Measurements from ENCODE around the gene RSPO4. TPM values are rescaled to one million over a fixed set of nuclear protein-coding genes. Genes with fewer than 3 reads are reported as not detected.
"Not testable (repeated sequence)": the region's sequence is repeated elsewhere in the genome, so short reads cannot be mapped to it uniquely, and the experiment has no call there.

The RSPO4 gene
- total RNA-seq, 1 donor from 2014 or later, result 5.7 TPM

DNA sequence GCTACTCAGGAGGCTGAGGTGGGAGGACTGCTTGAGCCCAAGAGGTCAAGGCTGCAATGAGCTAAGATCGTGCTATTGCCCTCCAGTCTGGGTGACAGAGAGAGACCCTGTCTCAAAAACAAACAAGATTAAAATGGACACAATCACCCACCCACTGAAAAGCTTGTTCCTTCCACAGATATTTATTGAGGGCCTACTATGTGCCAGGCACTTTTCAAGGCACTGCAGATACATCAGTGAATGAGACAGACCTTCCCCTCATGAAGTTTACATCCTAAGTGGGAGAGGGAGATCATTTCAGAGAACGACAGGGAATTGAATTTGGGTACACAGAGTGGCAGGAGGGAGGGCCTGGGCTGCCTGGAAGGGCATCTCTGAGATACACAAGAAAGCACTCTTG, 14.4 kb downstream of the RSPO4 start:
- H3K4me3 ChIP-seq, result no peak overlapping the region
- TF ChIP-seq, protein P1, sequence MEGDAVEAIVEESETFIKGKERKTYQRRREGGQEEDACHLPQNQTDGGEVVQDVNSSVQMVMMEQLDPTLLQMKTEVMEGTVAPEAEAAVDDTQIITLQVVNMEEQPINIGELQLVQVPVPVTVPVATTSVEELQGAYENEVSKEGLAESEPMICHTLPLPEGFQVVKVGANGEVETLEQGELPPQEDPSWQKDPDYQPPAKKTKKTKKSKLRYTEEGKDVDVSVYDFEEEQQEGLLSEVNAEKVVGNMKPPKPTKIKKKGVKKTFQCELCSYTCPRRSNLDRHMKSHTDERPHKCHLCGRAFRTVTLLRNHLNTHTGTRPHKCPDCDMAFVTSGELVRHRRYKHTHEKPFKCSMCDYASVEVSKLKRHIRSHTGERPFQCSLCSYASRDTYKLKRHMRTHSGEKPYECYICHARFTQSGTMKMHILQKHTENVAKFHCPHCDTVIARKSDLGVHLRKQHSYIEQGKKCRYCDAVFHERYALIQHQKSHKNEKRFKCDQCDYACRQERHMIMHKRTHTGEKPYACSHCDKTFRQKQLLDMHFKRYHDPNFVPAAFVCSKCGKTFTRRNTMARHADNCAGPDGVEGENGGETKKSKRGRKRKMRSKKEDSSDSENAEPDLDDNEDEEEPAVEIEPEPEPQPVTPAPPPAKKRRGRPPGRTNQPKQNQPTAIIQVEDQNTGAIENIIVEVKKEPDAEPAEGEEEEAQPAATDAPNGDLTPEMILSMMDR (IDR thresholded peaks at IDR 0.05), result no peak
- intact Hi-C loops (cut with DNase I), result no loop called here
- ATAC-seq, result no peak
- H3K4me1 ChIP-seq, result no peaks in the 10 kb centered on the region
- DNase-seq, result no peak
- H3K9me3 ChIP-seq, result no peaks in the 10 kb centered on the region
- peaks cover 5% of the 10 kb centered on the region for H3K27me3 ChIP-seq (ENCODE audit: low read depth)
- no peaks in the 10 kb centered on the region for H3K36me3 ChIP-seq
- H3K27ac ChIP-seq, result no peak overlapping the region

DNA sequence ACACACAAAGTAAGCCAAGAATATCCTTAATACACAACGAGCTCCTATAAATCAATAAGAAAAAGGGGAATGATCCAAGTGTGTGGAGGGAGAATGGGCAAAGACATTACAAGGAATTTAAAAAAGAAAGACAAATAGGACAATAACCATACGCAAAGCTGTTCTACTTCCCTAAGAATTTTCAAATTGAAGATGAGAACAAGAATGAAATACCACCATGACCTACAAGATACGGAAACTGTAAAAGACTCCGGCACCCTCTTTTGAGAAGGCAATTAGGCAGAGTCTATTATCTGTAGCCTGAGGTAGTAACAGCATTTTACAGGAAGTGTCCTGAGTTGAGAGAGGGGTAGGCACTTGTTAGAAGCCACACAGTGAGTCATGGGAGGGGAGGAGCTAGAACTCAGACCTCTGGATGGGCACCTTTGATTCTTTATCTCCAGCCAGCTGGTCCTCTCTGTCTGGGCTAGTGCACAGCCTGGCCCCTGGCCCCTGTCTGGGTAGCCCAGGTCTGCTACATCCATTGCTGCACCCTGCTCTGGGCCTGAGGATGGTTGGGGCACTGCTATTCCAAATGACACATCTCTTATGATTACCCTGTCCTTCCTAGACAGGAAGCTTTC, 15.3 kb downstream of the RSPO4 start:
- Histone ChIP-seq H3K27me3 (ENCODE audit: low read depth) (peaks cover 2% of the 10 kb centered on the region), H3K4me3 (no peak overlapping the region), H3K36me3 (no peaks in the 10 kb centered on the region), H3K9me3 (no peaks in the 10 kb centered on the region), H3K4me1 (no peaks in the 10 kb centered on the region), H3K27ac (no peak overlapping the region)
- ATAC-seq (no peak), DNase-seq (no peak)
- TF ChIP-seq, protein P1 (IDR thresholded peaks at IDR 0.05), result no peak
- intact Hi-C loops (cut with DNase I), result no loop called here

DNA sequence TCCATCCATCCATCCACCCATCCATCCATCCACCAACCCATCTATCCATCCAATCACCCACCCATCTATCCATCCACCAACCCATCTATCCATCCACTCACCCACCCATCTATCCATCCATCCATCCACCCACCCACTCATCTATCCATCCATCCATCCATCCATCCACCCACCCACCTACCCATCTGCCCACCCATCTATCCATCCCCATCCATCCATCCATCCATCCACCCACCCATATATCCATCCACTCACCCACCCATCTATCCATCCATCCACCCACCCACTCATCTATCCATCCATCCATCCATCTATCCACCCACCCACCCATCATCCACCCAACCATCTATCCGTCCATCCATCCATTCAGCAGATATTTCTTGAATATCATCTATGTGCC, 17.1 kb downstream of the RSPO4 start:
- H3K4me1 ChIP-seq; H3K36me3 ChIP-seq; H3K4me3 ChIP-seq; H3K27me3 ChIP-seq (ENCODE audit: low read depth); H3K9me3 ChIP-seq; ATAC-seq; intact Hi-C loops (cut with DNase I); H3K27ac ChIP-seq; DNase-seq: not testable (repeated sequence)

DNA sequence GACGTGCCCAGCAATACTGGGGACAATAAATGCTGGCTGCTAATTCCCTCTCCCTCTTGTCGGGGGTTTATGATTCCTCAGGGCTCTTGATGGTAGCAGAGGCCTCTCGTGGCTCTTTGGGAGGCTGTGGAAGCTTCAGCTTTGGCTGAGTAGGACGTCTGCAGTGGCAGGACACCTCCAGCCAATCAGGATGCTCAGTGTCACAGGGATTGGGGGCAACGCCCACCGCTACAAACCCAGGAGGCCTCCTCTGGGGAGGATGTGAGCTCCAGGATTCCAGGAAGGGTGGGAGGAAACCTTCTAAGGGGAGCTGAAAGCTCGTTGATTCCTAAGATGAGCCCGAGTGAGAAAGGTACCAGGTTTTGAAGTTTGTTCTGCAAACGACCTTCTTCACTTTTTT, 19.4 kb downstream of the RSPO4 start:
- H3K4me1 ChIP-seq, result no peaks in the 10 kb centered on the region
- H3K27ac ChIP-seq, result no peak overlapping the region
- TF ChIP-seq, protein P1 (IDR thresholded peaks at IDR 0.05), result no peak
- ATAC-seq, result no peak
- no peaks in the 10 kb centered on the region for H3K36me3 ChIP-seq
- peaks cover 3% of the 10 kb centered on the region for H3K27me3 ChIP-seq (ENCODE audit: low read depth)
- no peak overlapping the region for H3K4me3 ChIP-seq
- intact Hi-C loops (cut with DNase I), result no loop called here
- no peaks in the 10 kb centered on the region for H3K9me3 ChIP-seq
- no peak for DNase-seq

DNA sequence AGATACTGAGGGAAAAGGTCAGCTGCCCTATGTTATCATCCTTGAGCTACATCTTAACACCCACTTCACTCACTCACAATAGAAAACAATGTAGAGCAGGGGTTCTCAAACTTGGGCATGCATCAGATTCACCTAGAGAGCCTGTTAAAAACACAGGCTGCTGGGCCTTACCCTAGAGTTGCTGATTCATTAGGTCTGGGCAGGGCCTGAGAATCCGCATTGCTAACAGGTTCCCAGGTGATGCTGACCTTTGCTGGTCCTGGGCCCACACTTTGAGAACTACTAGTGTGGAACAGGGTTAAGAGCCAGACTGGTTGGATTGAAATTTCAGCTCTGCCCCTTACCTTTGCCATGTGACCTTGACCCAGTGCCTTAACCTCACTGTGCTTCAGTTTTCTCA, 25.1 kb downstream of the RSPO4 start:
- H3K36me3 ChIP-seq, result no peaks in the 10 kb centered on the region
- no peak overlapping the region for H3K4me3 ChIP-seq
- TF ChIP-seq, protein P1 (IDR thresholded peaks at IDR 0.05), result no peak
- no peak for ATAC-seq
- H3K27ac ChIP-seq, result no peak overlapping the region
- no peaks in the 10 kb centered on the region for H3K4me1 ChIP-seq
- intact Hi-C loops (cut with DNase I), result no loop called here
- no peak for DNase-seq
- H3K9me3 ChIP-seq, result no peaks in the 10 kb centered on the region
- H3K27me3 ChIP-seq (ENCODE audit: low read depth), result peaks cover 3% of the 10 kb centered on the region

DNA sequence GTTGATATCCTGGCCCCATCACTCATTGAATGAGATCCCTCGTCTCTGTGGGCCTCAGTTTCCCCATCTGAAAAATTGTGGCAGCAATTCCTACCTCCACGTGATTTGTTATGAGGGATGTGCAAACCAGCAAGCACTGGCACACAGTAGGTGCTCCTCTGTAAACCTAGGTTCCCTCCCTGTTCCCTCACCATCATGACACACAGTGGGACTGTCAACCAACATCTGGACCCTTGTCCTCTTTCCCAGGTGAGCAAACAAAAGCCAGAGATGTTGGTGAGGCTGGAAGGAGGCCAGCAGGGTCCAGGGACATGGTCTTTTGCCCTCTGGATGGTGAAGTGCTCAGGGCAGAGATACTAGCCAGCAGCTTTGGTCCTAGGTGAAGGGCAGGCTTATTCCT, 26.1 kb downstream of the RSPO4 start:
- Histone ChIP-seq H3K27ac (no peak overlapping the region), H3K9me3 (no peaks in the 10 kb centered on the region), H3K36me3 (no peaks in the 10 kb centered on the region), H3K4me3 (no peak overlapping the region), H3K4me1 (no peaks in the 10 kb centered on the region), H3K27me3 (ENCODE audit: low read depth) (peaks cover 3% of the 10 kb centered on the region)
- DNase-seq (no peak), ATAC-seq (no peak)
- intact Hi-C loops (cut with DNase I), result no loop called here
- TF ChIP-seq, protein P1 (IDR thresholded peaks at IDR 0.05), result no peak

All from lower lobe of right lung (tissue), 2 donors.